HFFc6 (cell line): Measurements from ENCODE around the gene HOMER2. TPM values are rescaled to one million over a fixed set of nuclear protein-coding genes. Genes with fewer than 3 reads are reported as not detected.

Experiments used
- DNase-seq: peaks from one replicate; pipeline ENCODE4 v3.0.0-alpha.2; 2018
- H3K27ac Mint-ChIP-seq: 2 replicates; pipeline ENCODE4 v1.8.0; 2020; ENCODE audit warnings: mild to moderate bottlenecking, mixed read lengths
- H3K27me3 Mint-ChIP-seq: 2 replicates; pipeline ENCODE4 v1.8.0; 2021; ENCODE audit warnings: mild to moderate bottlenecking, moderate library complexity, mixed read lengths; ENCODE audit not compliant: insufficient read depth
- H3K36me3 Mint-ChIP-seq: 2 replicates; pipeline ENCODE4 v1.8.0; 2021; ENCODE audit warnings: low read depth, mixed read lengths
- H3K4me1 Mint-ChIP-seq: 2 replicates; pipeline ENCODE4 v1.8.0; 2020; ENCODE audit warnings: low read depth, mixed read lengths
- H3K4me3 Mint-ChIP-seq: 2 replicates; pipeline ENCODE4 v1.8.0; 2020; ENCODE audit warnings: mild to moderate bottlenecking, moderate library complexity, mixed read lengths
- H3K9me3 Mint-ChIP-seq: 2 replicates; pipeline ENCODE4 v1.8.0; 2020; ENCODE audit warnings: mild to moderate bottlenecking, mixed read lengths
- CTCF ChIP-seq: fragments of 200-600 bp; sonication (generic); IDR thresholded peaks from 2 replicates; pipeline ENCODE4 v1.5.0; 2021; ENCODE audit warnings: antibody characterized with exemption, mild to moderate bottlenecking
- total RNA-seq, 6 experiments: library from RNA; stranded (reverse); fragmentation: NEBNext Ultra II Directional; extraction: Animal tissue kit (Norgen Biotek cat#: 25700); gene quantifications; 2 replicates in 1 of 6; 3 replicates in 5 of 6; pipeline ENCODE4 v1.2.3, GENCODE V29; 2021

HOMER2 gene
- total RNA-seq, 6 experiments from 2014 or later: 0.19 to 1.4 (median 0.86) TPM

GRCh38 chr15:82805994-82806406, 146.5 kb downstream of the HOMER2 start, which contains the start of gene FSD2:
Gene FSD2, minus strand, starts transcription at chr15:82806069. Its CDS starts 18,679 bp downstream, at chr15:82787390.
- no peak for TF ChIP-seq CTCF
- no peaks in the 10 kb centered on the region for H3K9me3 Mint-ChIP-seq
- H3K27ac Mint-ChIP-seq: no peak within 1 kb of the TSS
- DNase-seq: no peak
- H3K36me3 Mint-ChIP-seq: 0 out of 2 replicates have a peak, but pooled peaks cover 6% of the 10 kb centered on the region
- peaks cover 17% of the 10 kb centered on the region for H3K4me1 Mint-ChIP-seq
- no peak within 1 kb of the TSS for H3K4me3 Mint-ChIP-seq
- peaks cover 5% of the 10 kb centered on the region; the same call in 1 of the 2 replicates for H3K27me3 Mint-ChIP-seq

GRCh38 chr15:82804575-82804949, 148.0 kb downstream of the HOMER2 start:
- Mint-ChIP-seq H3K27ac (no peak overlapping the region), H3K9me3 (no peaks in the 10 kb centered on the region), H3K27me3 (peaks cover 11% of the 10 kb centered on the region), H3K4me3 (no peak overlapping the region), H3K4me1 (peaks cover 17% of the 10 kb centered on the region), H3K36me3 (no peaks in the 10 kb centered on the region)
- DNase-seq: no peak
- no peak for TF ChIP-seq CTCF

GRCh38 chr15:82803793-82804574, 148.5 kb downstream of the HOMER2 start:
- Mint-ChIP-seq H3K27ac (no peak overlapping the region), H3K27me3 (peaks cover 14% of the 10 kb centered on the region), H3K4me3 (no peak overlapping the region), H3K4me1 (peaks cover 14% of the 10 kb centered on the region), H3K9me3 (no peaks in the 10 kb centered on the region), H3K36me3 (no peaks in the 10 kb centered on the region)
- TF ChIP-seq CTCF: no peak
- DNase-seq: no peak

GRCh38 chr15:82802497-82802896, 150.0 kb downstream of the HOMER2 start:
- no peak for DNase-seq
- no peak for TF ChIP-seq CTCF
- Mint-ChIP-seq H3K4me1 (peaks cover 8% of the 10 kb centered on the region; the same call in 1 of the 2 replicates), H3K36me3 (no peaks in the 10 kb centered on the region), H3K27me3 (peaks cover 14% of the 10 kb centered on the region), H3K4me3 (no peak overlapping the region), H3K27ac (no peak overlapping the region), H3K9me3 (no peaks in the 10 kb centered on the region)

- Mint-ChIP-seq H3K27ac (no peak overlapping the region), H3K27me3 (peaks cover 15% of the 10 kb centered on the region), H3K9me3 (no peaks in the 10 kb centered on the region; the same call in 1 of the 2 replicates), H3K4me3 (no peak overlapping the region), H3K36me3 (no peaks in the 10 kb centered on the region), H3K4me1 (peaks cover 8% of the 10 kb centered on the region; the same call in 1 of the 2 replicates)
- DNase-seq: no peak
- TF ChIP-seq CTCF: no peak
Measured at GRCh38 chr15:82799183-82799841, 153.2 kb downstream of the HOMER2 start.

Other genes starting within 250 kb of the HOMER2 start
- gene AP3B2, start 242.8 kb downstream of the HOMER2 start, total RNA-seq: not detected
- gene FSD2, start 146.7 kb downstream of the HOMER2 start, total RNA-seq: not detected
- 1 to 10 TPM; 5.8 to 7.4 (median 6.3) TPM for gene WHAMM, start 143.1 kb downstream of the HOMER2 start, total RNA-seq
- 10 to 100 TPM; 18.6 to 22.0 (median 20.3) TPM for gene RAMAC, start 33.5 kb upstream of the HOMER2 start, total RNA-seq
- gene C15orf40, start 58.9 kb upstream of the HOMER2 start, total RNA-seq: 10 to 100 TPM; 21.1 to 31.5 (median 26.3) TPM
- gene BTBD1, start 114.5 kb upstream of the HOMER2 start, total RNA-seq: 10 to 100 TPM; 62.2 to 74.8 (median 69.4) TPM
- under 1 TPM in 4 of 6 experiments, not detected in 2; 0.25 to 0.46 (median 0.42) TPM for gene TM6SF1, start 154.9 kb upstream of the HOMER2 start, total RNA-seq